ENCODE data around the gene IGLL5. TPM values are rescaled to one million over a fixed set of nuclear protein-coding genes. Genes with fewer than 3 reads are reported as not detected.

The IGLL5 gene
- total RNA-seq, 1 donor from 2014 or later, result not detected

DNA sequence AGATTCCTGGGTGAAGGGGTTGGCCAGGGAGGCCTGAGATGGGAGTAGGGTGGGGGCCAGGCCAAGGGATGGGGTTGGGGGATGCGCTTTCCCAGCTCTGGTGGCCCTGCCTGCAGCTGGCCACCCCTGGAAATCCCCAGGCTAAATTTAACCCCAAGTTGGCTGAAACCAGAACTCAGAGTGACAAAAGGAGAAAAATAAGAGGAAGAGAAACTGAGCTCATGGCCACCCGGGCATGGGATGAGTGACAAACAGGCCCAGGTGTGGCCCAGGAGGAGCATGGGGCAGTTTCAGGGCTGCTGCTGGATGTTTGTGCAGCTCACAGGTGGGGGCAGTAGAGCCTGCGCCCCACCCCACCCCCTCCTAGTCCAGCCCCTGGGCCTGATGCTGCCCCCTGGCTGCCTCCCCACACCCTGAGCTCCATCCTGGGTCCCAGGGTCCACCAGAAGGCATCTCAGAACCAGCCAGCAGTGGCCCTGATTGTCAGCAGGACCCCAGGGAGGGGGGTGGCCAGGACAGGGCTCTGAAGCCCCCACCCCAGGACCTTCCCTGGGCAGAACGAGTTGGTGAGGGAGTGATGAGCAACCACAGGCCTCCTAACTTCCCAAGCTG is 48.0 kb downstream of the IGLL5 start:
- Histone ChIP-seq H3K4me1 (ENCODE audit: insufficient read depth, low read length) (no peaks in the 10 kb centered on the region), H3K36me3 (ENCODE audit: insufficient read depth, low read length) (no peaks in the 10 kb centered on the region), H3K27me3 (ENCODE audit: insufficient read depth, low read length) (no peaks in the 10 kb centered on the region), H3K9ac (ENCODE audit: low read length) (no peak overlapping the region), H3K9me3 (ENCODE audit: insufficient read depth, low read depth, low read length) (no peaks in the 10 kb centered on the region), H3K27ac (ENCODE audit: low read depth, low read length) (no peak overlapping the region), H3K4me3 (ENCODE audit: insufficient read depth, low read depth, low read length) (no peak overlapping the region), H3K79me2 (ENCODE audit: insufficient read depth, low read length) (no peaks in the 10 kb centered on the region), H3K4me2 (ENCODE audit: low read length) (no peak overlapping the region), H4K20me1 (ENCODE audit: insufficient read depth, low read length) (no peaks in the 10 kb centered on the region), H2AFZ (ENCODE audit: low read depth, low read length) (no peak overlapping the region)
- no peak overlapping the region for H3K4me3 Mint-ChIP-seq (ENCODE audit: unreplicated experiment)
- TF ChIP-seq EZH2 (IDR thresholded peaks at IDR 0.05; ENCODE audit: insufficient read depth, low read length), result no peak
- TF ChIP-seq, protein P1, sequence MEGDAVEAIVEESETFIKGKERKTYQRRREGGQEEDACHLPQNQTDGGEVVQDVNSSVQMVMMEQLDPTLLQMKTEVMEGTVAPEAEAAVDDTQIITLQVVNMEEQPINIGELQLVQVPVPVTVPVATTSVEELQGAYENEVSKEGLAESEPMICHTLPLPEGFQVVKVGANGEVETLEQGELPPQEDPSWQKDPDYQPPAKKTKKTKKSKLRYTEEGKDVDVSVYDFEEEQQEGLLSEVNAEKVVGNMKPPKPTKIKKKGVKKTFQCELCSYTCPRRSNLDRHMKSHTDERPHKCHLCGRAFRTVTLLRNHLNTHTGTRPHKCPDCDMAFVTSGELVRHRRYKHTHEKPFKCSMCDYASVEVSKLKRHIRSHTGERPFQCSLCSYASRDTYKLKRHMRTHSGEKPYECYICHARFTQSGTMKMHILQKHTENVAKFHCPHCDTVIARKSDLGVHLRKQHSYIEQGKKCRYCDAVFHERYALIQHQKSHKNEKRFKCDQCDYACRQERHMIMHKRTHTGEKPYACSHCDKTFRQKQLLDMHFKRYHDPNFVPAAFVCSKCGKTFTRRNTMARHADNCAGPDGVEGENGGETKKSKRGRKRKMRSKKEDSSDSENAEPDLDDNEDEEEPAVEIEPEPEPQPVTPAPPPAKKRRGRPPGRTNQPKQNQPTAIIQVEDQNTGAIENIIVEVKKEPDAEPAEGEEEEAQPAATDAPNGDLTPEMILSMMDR (IDR thresholded peaks at IDR 0.05; ENCODE audit: insufficient read depth, low read depth, low read length), result no peak
- peaks cover 29% of the 10 kb centered on the region for H3K27me3 Mint-ChIP-seq (ENCODE audit: low read depth, unreplicated experiment)
- H3K9me3 Mint-ChIP-seq (ENCODE audit: unreplicated experiment), result no peaks in the 10 kb centered on the region
- no peak for DNase-seq (ENCODE audit: low read depth)
- no peaks in the 10 kb centered on the region for H3K36me3 Mint-ChIP-seq (ENCODE audit: low read depth, unreplicated experiment)
- H3K4me1 Mint-ChIP-seq (ENCODE audit: low read depth, unreplicated experiment), result peaks cover 5% of the 10 kb centered on the region
- no peak overlapping the region for H3K27ac Mint-ChIP-seq (ENCODE audit: unreplicated experiment)
- no peak for FAIRE-seq

DNA sequence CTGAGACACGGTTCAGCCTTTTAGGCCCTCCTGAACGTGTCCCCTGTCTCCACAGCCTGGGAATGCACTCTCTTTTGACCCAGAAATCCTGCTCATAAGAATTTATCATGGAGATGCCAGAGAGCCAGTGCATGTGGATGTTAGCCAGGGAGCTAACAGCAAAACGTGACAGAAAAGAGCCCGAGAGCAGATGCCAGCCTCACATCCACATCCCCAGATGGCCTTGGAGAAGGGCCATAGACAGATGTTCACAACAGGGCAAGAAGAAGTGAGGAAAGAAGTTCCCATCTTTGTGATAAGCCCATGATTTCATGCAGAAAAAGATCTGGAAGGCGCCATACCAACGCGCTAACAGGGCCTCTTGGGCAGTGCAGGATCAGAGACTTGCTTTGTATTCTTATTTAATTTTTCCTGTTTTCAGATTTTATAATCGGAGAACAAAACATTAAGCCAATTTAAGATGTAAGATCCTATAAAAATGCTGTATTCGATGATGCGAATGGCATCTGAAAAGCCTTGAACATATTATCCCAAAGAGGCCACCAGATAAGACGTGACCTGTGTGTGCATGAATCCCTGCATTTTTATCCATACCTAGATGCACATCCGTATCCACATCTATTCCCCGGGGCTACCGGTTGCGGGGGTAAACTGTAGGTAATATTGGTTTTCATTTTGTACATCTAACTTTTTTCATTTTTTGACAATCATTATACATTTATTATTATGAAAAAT is 48.7 kb downstream of the IGLL5 start:
- no peak for FAIRE-seq
- Histone ChIP-seq H4K20me1 (ENCODE audit: insufficient read depth, low read length) (no peaks in the 10 kb centered on the region), H3K9ac (ENCODE audit: low read length) (no peak overlapping the region), H3K4me2 (ENCODE audit: low read length) (no peak overlapping the region), H3K4me3 (ENCODE audit: insufficient read depth, low read depth, low read length) (no peak overlapping the region), H3K9me3 (ENCODE audit: insufficient read depth, low read depth, low read length) (no peaks in the 10 kb centered on the region), H3K36me3 (ENCODE audit: insufficient read depth, low read length) (no peaks in the 10 kb centered on the region), H3K4me1 (ENCODE audit: insufficient read depth, low read length) (no peaks in the 10 kb centered on the region), H3K27me3 (ENCODE audit: insufficient read depth, low read length) (no peaks in the 10 kb centered on the region), H3K27ac (ENCODE audit: low read depth, low read length) (no peak overlapping the region), H3K79me2 (ENCODE audit: insufficient read depth, low read length) (no peaks in the 10 kb centered on the region), H2AFZ (ENCODE audit: low read depth, low read length) (no peak overlapping the region)
- Mint-ChIP-seq H3K36me3 (ENCODE audit: low read depth, unreplicated experiment) (no peaks in the 10 kb centered on the region), H3K9me3 (ENCODE audit: unreplicated experiment) (no peaks in the 10 kb centered on the region), H3K4me3 (ENCODE audit: unreplicated experiment) (no peak overlapping the region), H3K27ac (ENCODE audit: unreplicated experiment) (no peak overlapping the region), H3K27me3 (ENCODE audit: low read depth, unreplicated experiment) (peaks cover 30% of the 10 kb centered on the region), H3K4me1 (ENCODE audit: low read depth, unreplicated experiment) (peaks cover 5% of the 10 kb centered on the region)
- TF ChIP-seq, protein P1 (IDR thresholded peaks at IDR 0.05; ENCODE audit: insufficient read depth, low read depth, low read length), result no peak
- no peak for TF ChIP-seq EZH2 (IDR thresholded peaks at IDR 0.05; ENCODE audit: insufficient read depth, low read length)
- DNase-seq (ENCODE audit: low read depth), result no peak
